ENCODE data around the gene BRIP1. TPM values are rescaled to one million over a fixed set of nuclear protein-coding genes. Genes with fewer than 3 reads are reported as not detected.

The BRIP1 gene
- total RNA-seq, 1 experiment from 2014 or later = 13.8 TPM

DNA sequence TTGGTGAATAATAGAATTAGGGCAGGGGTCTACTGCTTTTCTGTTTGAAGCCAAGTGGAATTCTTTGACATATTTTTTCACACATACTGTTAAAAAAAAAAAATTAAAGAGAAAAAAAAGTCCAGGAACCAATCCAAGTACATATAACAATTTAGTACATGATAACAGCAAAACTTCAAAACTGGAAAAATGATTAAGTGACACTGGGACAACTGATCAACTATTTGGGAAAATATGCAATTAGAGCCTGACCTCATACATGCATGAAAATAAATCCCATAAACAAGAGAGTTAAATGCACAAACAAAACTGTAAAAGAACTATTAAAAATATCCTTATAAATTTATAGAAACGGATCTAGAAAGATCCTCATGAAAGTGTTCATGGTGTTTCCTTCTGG is 27.7 kb downstream of the BRIP1 start:
- CTCF ChIA-PET = no interaction called here
- POLR2A ChIA-PET = no interaction called here
- Mint-ChIP-seq H3K27ac (no peak overlapping the region), H3K27me3 (ENCODE audit: low read depth) (no peaks in the 10 kb centered on the region), H3K36me3 (no peaks in the 10 kb centered on the region; the same call in 1 of the 2 replicates), H3K4me1 (0 out of 2 replicates have a peak, but pooled peaks cover 7% of the 10 kb centered on the region), H3K4me3 (no peak overlapping the region), H3K9me3 (no peaks in the 10 kb centered on the region)
- no peak for DNase-seq (ENCODE audit: low spot score)
- no peak for ATAC-seq
- TF ChIP-seq ZBTB21 (CRISPR knock-in tag; IDR thresholded peaks at IDR 0.05; ENCODE audit: borderline replicate concordance) (no peak), ZNF396 (CRISPR knock-in tag; IDR thresholded peaks at IDR 0.05; ENCODE audit: borderline replicate concordance) (no peak), NR3C1 (CRISPR knock-in tag; conservative IDR thresholded peaks at IDR 0.05; ENCODE audit: low read depth) (no peak), CREM (CRISPR knock-in tag; IDR thresholded peaks at IDR 0.05) (no peak), TEAD1 (CRISPR knock-in tag; IDR thresholded peaks at IDR 0.05) (no peak), ESRRA (CRISPR knock-in tag; IDR thresholded peaks at IDR 0.05; ENCODE audit: borderline replicate concordance) (no peak), RELA (CRISPR knock-in tag; IDR thresholded peaks at IDR 0.05; ENCODE audit: borderline replicate concordance) (no peak), FOXP1 (CRISPR knock-in tag; IDR thresholded peaks at IDR 0.05; ENCODE audit: borderline replicate concordance) (no peak), NFE2L1 (CRISPR knock-in tag; IDR thresholded peaks at IDR 0.05) (no peak), OVOL2 (CRISPR knock-in tag; IDR thresholded peaks at IDR 0.05; ENCODE audit: borderline replicate concordance) (no peak), ZNF138 (CRISPR knock-in tag; conservative IDR thresholded peaks at IDR 0.05) (no peak)
- TF ChIP-seq, protein P1, sequence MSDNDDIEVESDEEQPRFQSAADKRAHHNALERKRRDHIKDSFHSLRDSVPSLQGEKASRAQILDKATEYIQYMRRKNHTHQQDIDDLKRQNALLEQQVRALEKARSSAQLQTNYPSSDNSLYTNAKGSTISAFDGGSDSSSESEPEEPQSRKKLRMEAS (CRISPR knock-in tag; IDR thresholded peaks at IDR 0.05) = no peak
- TF ChIP-seq, protein P2, sequence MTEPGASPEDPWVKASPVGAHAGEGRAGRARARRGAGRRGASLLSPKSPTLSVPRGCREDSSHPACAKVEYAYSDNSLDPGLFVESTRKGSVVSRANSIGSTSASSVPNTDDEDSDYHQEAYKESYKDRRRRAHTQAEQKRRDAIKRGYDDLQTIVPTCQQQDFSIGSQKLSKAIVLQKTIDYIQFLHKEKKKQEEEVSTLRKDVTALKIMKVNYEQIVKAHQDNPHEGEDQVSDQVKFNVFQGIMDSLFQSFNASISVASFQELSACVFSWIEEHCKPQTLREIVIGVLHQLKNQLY (CRISPR knock-in tag; IDR thresholded peaks at IDR 0.05) = no peak
- TF ChIP-seq, protein P3, sequence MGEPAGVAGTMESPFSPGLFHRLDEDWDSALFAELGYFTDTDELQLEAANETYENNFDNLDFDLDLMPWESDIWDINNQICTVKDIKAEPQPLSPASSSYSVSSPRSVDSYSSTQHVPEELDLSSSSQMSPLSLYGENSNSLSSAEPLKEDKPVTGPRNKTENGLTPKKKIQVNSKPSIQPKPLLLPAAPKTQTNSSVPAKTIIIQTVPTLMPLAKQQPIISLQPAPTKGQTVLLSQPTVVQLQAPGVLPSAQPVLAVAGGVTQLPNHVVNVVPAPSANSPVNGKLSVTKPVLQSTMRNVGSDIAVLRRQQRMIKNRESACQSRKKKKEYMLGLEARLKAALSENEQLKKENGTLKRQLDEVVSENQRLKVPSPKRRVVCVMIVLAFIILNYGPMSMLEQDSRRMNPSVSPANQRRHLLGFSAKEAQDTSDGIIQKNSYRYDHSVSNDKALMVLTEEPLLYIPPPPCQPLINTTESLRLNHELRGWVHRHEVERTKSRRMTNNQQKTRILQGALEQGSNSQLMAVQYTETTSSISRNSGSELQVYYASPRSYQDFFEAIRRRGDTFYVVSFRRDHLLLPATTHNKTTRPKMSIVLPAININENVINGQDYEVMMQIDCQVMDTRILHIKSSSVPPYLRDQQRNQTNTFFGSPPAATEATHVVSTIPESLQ (CRISPR knock-in tag; IDR thresholded peaks at IDR 0.05) = no peak
- TF ChIP-seq, protein P4, sequence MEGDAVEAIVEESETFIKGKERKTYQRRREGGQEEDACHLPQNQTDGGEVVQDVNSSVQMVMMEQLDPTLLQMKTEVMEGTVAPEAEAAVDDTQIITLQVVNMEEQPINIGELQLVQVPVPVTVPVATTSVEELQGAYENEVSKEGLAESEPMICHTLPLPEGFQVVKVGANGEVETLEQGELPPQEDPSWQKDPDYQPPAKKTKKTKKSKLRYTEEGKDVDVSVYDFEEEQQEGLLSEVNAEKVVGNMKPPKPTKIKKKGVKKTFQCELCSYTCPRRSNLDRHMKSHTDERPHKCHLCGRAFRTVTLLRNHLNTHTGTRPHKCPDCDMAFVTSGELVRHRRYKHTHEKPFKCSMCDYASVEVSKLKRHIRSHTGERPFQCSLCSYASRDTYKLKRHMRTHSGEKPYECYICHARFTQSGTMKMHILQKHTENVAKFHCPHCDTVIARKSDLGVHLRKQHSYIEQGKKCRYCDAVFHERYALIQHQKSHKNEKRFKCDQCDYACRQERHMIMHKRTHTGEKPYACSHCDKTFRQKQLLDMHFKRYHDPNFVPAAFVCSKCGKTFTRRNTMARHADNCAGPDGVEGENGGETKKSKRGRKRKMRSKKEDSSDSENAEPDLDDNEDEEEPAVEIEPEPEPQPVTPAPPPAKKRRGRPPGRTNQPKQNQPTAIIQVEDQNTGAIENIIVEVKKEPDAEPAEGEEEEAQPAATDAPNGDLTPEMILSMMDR (IDR thresholded peaks at IDR 0.05) = no peak
- TF ChIP-seq, protein P5, sequence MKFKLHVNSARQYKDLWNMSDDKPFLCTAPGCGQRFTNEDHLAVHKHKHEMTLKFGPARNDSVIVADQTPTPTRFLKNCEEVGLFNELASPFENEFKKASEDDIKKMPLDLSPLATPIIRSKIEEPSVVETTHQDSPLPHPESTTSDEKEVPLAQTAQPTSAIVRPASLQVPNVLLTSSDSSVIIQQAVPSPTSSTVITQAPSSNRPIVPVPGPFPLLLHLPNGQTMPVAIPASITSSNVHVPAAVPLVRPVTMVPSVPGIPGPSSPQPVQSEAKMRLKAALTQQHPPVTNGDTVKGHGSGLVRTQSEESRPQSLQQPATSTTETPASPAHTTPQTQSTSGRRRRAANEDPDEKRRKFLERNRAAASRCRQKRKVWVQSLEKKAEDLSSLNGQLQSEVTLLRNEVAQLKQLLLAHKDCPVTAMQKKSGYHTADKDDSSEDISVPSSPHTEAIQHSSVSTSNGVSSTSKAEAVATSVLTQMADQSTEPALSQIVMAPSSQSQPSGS (CRISPR knock-in tag; IDR thresholded peaks at IDR 0.05; ENCODE audit: borderline replicate concordance, low read depth) = no peak
- TF ChIP-seq, protein P6, sequence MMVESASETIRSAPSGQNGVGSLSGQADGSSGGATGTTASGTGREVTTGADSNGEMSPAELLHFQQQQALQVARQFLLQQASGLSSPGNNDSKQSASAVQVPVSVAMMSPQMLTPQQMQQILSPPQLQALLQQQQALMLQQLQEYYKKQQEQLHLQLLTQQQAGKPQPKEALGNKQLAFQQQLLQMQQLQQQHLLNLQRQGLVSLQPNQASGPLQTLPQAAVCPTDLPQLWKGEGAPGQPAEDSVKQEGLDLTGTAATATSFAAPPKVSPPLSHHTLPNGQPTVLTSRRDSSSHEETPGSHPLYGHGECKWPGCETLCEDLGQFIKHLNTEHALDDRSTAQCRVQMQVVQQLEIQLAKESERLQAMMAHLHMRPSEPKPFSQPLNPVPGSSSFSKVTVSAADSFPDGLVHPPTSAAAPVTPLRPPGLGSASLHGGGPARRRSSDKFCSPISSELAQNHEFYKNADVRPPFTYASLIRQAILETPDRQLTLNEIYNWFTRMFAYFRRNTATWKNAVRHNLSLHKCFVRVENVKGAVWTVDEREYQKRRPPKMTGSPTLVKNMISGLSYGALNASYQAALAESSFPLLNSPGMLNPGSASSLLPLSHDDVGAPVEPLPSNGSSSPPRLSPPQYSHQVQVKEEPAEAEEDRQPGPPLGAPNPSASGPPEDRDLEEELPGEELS (CRISPR knock-in tag; IDR thresholded peaks at IDR 0.05) = no peak
- TF ChIP-seq, protein P7, sequence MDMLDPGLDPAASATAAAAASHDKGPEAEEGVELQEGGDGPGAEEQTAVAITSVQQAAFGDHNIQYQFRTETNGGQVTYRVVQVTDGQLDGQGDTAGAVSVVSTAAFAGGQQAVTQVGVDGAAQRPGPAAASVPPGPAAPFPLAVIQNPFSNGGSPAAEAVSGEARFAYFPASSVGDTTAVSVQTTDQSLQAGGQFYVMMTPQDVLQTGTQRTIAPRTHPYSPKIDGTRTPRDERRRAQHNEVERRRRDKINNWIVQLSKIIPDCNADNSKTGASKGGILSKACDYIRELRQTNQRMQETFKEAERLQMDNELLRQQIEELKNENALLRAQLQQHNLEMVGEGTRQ (CRISPR knock-in tag; IDR thresholded peaks at IDR 0.05) = no peak
